PC-3 (cell line): ENCODE results near the gene WDR82. TPM values are rescaled to one million over a fixed set of nuclear protein-coding genes. Genes with fewer than 3 reads are reported as not detected.

Experiments
- ATAC-seq: fragments of 200-7000 bp; cut with Tn5 transposase; 2 replicates; pipeline ENCODE4 v1.9.1; 2020; ENCODE audit warnings: mild to moderate bottlenecking, moderate library complexity
- BruUV-seq: library from RNA; stranded (reverse); fragments of 400-500 nt; replicated peaks from 2 replicates; lab custom pipeline; 2021; lab: Mats Ljungman, UMichigan
- CTCF ChIA-PET: fragments of 300-600 bp; sonication (Branson Sonifier 250); formaldehyde crosslinking; loops from one replicate; lab custom pipeline; 2022; ENCODE audit warnings: antibody characterized with exemption; lab: Charles Lee
- POLR2A ChIA-PET: fragments of 300-600 bp; sonication (Branson Sonifier 250); formaldehyde crosslinking; loops from one replicate; lab custom pipeline; 2022; ENCODE audit warnings: antibody characterized with exemption; ENCODE audit not compliant: unreplicated experiment; lab: Charles Lee
- DNase-seq: peaks from one replicate; pipeline ENCODE4 v3.0.0-alpha.2; 2015
- H2AFZ ChIP-seq: fragments of 300-600 bp; sonication (generic); 2 replicates; pipeline ENCODE4 v1.6.0; 2016; ENCODE audit warnings: antibody characterized with exemption, low read length
- H3F3A ChIP-seq: fragments of 300-600 bp; sonication (generic); one replicate; pipeline ENCODE4 v1.6.0; 2017; ENCODE audit warnings: antibody characterized with exemption, low read length, control low read depth, mild to moderate bottlenecking; ENCODE audit not compliant: unreplicated experiment
- H3K27ac ChIP-seq: fragments of 300-600 bp; sonication (generic); 2 replicates; pipeline ENCODE4 v1.5.1; 2016; ENCODE audit warnings: mild to moderate bottlenecking, low read length
- H3K27me3 ChIP-seq: fragments of 300-600 bp; sonication (generic); 2 replicates; pipeline ENCODE4 v1.6.1; 2016; ENCODE audit warnings: low read length, mixed read lengths
- H3K36me3 ChIP-seq: fragments of 300-600 bp; sonication (generic); 2 replicates; pipeline ENCODE4 v1.6.1; 2016; ENCODE audit warnings: low read depth, mixed run types, low read length, mixed read lengths
- H3K4me1 ChIP-seq: fragments of 300-600 bp; sonication (generic); 2 replicates; pipeline ENCODE4 v1.5.1; 2016; ENCODE audit warnings: low read length; ENCODE audit not compliant: insufficient read depth
- H3K4me2 ChIP-seq: fragments of 300-600 bp; sonication (generic); 2 replicates; pipeline ENCODE4 v1.6.0; 2016; ENCODE audit warnings: low read length
- H3K4me3 ChIP-seq: fragments of 300-600 bp; sonication (generic); 2 replicates; pipeline ENCODE4 v1.5.1; 2016; ENCODE audit warnings: mild to moderate bottlenecking, low read length, mixed read lengths
- H3K79me2 ChIP-seq: fragments of 300-600 bp; sonication (generic); 2 replicates; pipeline ENCODE4 v1.6.1; 2017; ENCODE audit warnings: low read length, mixed read lengths
- H3K9ac ChIP-seq: fragments of 300-600 bp; sonication (generic); 2 replicates; pipeline ENCODE4 v1.6.0; 2016; ENCODE audit warnings: mild to moderate bottlenecking, low read length
- H3K9me2 ChIP-seq: fragments of 300-600 bp; sonication (generic); replicated peaks from 2 replicates; pipeline ENCODE4 v1.6.1; 2016; ENCODE audit warnings: mixed run types, low read length, mixed read lengths
- H3K9me3 ChIP-seq: fragments of 300-600 bp; sonication (generic); 2 replicates; pipeline ENCODE4 v1.6.1; 2016; ENCODE audit warnings: low read length, mixed read lengths
- H4K20me1 ChIP-seq: fragments of 300-600 bp; sonication (generic); 2 replicates; pipeline ENCODE4 v1.6.1; 2016; ENCODE audit warnings: low read length, mixed read lengths
- EZH2 ChIP-seq: fragments of 300-600 bp; sonication (generic); IDR thresholded peaks from one replicate; pipeline ENCODE4 v1.6.1; 2017; ENCODE audit warnings: antibody characterized with exemption, mild to moderate bottlenecking, low read length; ENCODE audit not compliant: unreplicated experiment
- EZH2phosphoT487 ChIP-seq: fragments of 300-600 bp; sonication (generic); IDR thresholded peaks from 2 replicates; pipeline ENCODE4 v1.6.1; 2018; ENCODE audit warnings: mild to moderate bottlenecking, antibody characterized with exemption, low read length, borderline replicate concordance
- intact Hi-C: fragments of 100-400 bp; cut with micrococcal nuclease; formaldehyde crosslinking; loops from 2 replicates; pipeline ENCODE4 v1.9.0; 2023
- total RNA-seq: library from RNA; depleted of rRNA; stranded (reverse); fragments of >200 nt; gene quantifications from 2 replicates; pipeline ENCODE4 v1.2.3, GENCODE V29; 2014
- TF ChIP-seq, protein P1 (sequence below): fragments of 300-600 bp; sonication (generic); conservative IDR thresholded peaks from 2 replicates; pipeline ENCODE4 v1.5.1; 2017; ENCODE audit warnings: antibody characterized with exemption, low read depth, mild to moderate bottlenecking, low read length

Gene WDR82
- total RNA-seq, 1 experiment from 2014 or later: 56.4 TPM

DNA sequence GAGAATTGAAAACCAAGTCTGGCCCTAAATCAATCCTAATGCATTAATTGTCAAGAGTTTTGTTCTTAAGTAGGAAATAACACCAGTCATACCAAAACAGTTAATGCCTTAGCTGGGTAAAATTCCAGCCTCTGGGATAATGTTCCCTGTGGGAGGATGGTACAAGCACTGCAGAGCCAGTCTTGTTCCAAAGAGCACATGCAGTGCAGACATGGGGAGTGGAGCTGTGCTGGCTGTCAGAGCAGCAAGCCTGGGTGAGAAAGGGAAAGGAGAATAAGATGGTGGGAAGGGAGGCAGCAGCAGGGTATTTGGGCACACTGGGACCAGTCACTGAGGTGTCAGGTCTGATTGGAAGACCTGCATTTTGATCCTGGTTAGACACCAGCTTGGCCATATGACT is 68.4 kb downstream of the WDR82 start:
- peaks cover 5% of the 10 kb centered on the region for H3F3A ChIP-seq
- no peak overlapping the region for H3K4me3 ChIP-seq
- H3K27ac ChIP-seq: peak overlapping the region; percentile 53
- no peaks in the 10 kb centered on the region for H3K27me3 ChIP-seq
- H3K4me1 ChIP-seq: peaks cover 31% of the 10 kb centered on the region
- H3K9ac ChIP-seq: 0 out of 2 replicates have a peak overlapping the region, but pooled peaks have one; percentile 5
- intact Hi-C loops: loop anchor here (10.0 kb wide), 1 partner anchor 155 kb away; the partner anchor contains the start of gene DUSP7
- H3K4me2 ChIP-seq: peak overlapping the region; percentile 20
- no peaks in the 10 kb centered on the region for H3K9me3 ChIP-seq
- H3K36me3 ChIP-seq: peaks cover 87% of the 10 kb centered on the region
- CTCF ChIA-PET: no interaction called here
- H3K79me2 ChIP-seq: 0 out of 2 replicates have a peak, but pooled peaks cover 13% of the 10 kb centered on the region
- POLR2A ChIA-PET: no interaction called here
- TF ChIP-seq, protein P1, sequence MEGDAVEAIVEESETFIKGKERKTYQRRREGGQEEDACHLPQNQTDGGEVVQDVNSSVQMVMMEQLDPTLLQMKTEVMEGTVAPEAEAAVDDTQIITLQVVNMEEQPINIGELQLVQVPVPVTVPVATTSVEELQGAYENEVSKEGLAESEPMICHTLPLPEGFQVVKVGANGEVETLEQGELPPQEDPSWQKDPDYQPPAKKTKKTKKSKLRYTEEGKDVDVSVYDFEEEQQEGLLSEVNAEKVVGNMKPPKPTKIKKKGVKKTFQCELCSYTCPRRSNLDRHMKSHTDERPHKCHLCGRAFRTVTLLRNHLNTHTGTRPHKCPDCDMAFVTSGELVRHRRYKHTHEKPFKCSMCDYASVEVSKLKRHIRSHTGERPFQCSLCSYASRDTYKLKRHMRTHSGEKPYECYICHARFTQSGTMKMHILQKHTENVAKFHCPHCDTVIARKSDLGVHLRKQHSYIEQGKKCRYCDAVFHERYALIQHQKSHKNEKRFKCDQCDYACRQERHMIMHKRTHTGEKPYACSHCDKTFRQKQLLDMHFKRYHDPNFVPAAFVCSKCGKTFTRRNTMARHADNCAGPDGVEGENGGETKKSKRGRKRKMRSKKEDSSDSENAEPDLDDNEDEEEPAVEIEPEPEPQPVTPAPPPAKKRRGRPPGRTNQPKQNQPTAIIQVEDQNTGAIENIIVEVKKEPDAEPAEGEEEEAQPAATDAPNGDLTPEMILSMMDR: no peak
- BruUV-seq: TSS peak; percentile 95
- ATAC-seq (no peak), DNase-seq (no peak)
- no peaks in the 10 kb centered on the region for H4K20me1 ChIP-seq
- H2AFZ ChIP-seq: no peak overlapping the region
- no peaks in the 10 kb centered on the region for H3K9me2 ChIP-seq

DNA sequence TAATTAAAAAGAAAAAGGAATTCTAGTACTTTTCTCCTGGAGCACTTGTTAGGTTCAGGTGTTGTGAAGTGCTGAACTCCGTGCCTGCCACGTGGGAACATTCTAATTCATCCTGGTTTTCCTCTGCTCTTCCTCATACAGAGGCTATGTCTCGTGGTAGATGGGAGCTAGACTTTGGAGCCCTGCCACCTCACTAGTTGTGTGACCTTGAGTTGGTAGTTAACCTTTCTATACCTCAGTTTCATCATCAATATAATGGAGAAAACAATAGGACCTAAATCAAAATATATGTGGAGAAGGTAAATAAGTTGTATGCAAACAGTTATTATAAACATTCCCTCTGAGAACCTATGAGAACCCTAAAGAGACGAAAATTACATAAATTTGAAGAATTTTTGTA is 69.9 kb downstream of the WDR82 start:
- ATAC-seq: no peak

DNA sequence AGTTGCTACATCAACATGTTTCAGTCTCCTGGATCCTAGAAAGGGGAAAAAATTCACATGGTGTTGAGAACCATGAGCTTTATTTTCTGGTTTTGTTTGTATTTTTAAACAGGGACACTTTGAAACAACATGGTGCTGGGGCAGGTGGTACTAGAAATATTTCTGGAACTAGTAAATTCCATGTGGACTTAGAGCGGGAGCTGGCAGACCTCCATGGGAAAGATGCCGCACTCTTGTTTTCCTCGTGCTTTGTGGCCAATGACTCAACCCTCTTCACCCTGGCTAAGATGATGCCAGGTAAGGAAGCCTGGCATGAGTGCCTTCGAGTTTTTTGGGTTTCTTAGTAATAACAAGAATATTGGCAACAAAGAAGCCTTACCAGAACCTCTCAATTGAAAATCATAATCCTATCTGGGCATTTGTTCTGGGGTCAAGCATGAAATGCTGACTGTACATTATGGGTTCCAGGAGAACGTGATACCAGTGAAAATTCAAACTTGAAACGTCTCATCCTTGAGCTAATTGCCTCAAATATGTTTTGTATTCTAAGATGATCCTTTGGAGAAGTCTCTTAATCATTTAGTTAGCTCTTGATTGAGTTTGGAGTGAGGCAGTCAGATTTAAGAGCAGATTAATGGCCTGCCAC is 72.6 kb downstream of the WDR82 start:
- DNase-seq (peak; percentile 95), ATAC-seq (peak; percentile 55)
- Histone ChIP-seq H3K9me3 (no peaks in the 10 kb centered on the region), H3K36me3 (peaks cover 87% of the 10 kb centered on the region), H3K79me2 (peaks cover 14% of the 10 kb centered on the region; the same call in 1 of the 2 replicates), H2AFZ (no peak overlapping the region), H4K20me1 (no peaks in the 10 kb centered on the region), H3K9me2 (no peaks in the 10 kb centered on the region), H3F3A (peaks cover 5% of the 10 kb centered on the region), H3K4me2 (peak overlapping the region; percentile 47), H3K9ac (peak overlapping the region; percentile 35), H3K27ac (peak overlapping the region; percentile 88), H3K27me3 (no peaks in the 10 kb centered on the region), H3K4me3 (no peak overlapping the region), H3K4me1 (peaks cover 45% of the 10 kb centered on the region)
- intact Hi-C loops: loop anchor here (2.0 kb wide), 1 partner anchor 35 kb away; no protein-coding TSS in a partner anchor
- ChIA-PET POLR2A (interaction anchor here (0.5 to 0.6 kb wide), 3 partner anchors 12 to 153 kb away, joined by 3 to 11 read pairs (median 4); no protein-coding TSS in a partner anchor), CTCF (interaction anchor here (1.1 kb wide), 1 partner anchor 13 kb away, joined by 3 read pairs; no protein-coding TSS in a partner anchor)
- no TSS peak for BruUV-seq
- TF ChIP-seq EZH2 (no peak), EZH2phosphoT487 (no peak)
- TF ChIP-seq, protein P1: no peak

More for the DNA sequence above, 69.9 kb downstream of the WDR82 start:
- CTCF ChIA-PET: no interaction called here
- Histone ChIP-seq H3K9me2 (no peaks in the 10 kb centered on the region), H3K27me3 (no peaks in the 10 kb centered on the region), H3K27ac (no peak overlapping the region), H3K4me3 (no peak overlapping the region), H3K4me2 (no peak overlapping the region), H4K20me1 (no peaks in the 10 kb centered on the region), H2AFZ (no peak overlapping the region), H3K79me2 (0 out of 2 replicates have a peak, but pooled peaks cover 13% of the 10 kb centered on the region), H3K9me3 (no peaks in the 10 kb centered on the region), H3K9ac (no peak overlapping the region), H3F3A (peaks cover 5% of the 10 kb centered on the region), H3K36me3 (peaks cover 88% of the 10 kb centered on the region), H3K4me1 (peaks cover 43% of the 10 kb centered on the region)
- TF ChIP-seq, protein P1: no peak
- TF ChIP-seq EZH2phosphoT487 (no peak), EZH2 (no peak)
- no peak for DNase-seq
- TSS peak; percentile 1 for BruUV-seq
- POLR2A ChIA-PET: no interaction called here
- intact Hi-C loops: no loop called here
